RWPE2 (cell line): ENCODE measurements around the gene STRADA.

Source experiments
- ATAC-seq: fragments of 200-7000 bp; cut with Tn5 transposase; 3 replicates; pipeline ENCODE4 v1.9.1; 2021; ENCODE audit warnings: low read depth
- DNase-seq: peaks from one replicate; pipeline ENCODE4 v3.0.0-alpha.2; 2020; ENCODE audit warnings: low spot score
- H3K27ac ChIP-seq: fragments of 450-650 bp; 2 replicates; pipeline ENCODE4 v1.5.1; 2017; ENCODE audit warnings: mild to moderate bottlenecking; ENCODE audit not compliant: poor library complexity, severe bottlenecking
- H3K27me3 ChIP-seq: fragments of 250-450 bp; sonication (Bioruptor Pico); 2 replicates; pipeline ENCODE4 v1.5.1; 2021; ENCODE audit warnings: mild to moderate bottlenecking, moderate library complexity; ENCODE audit not compliant: insufficient read depth, poor library complexity, severe bottlenecking
- H3K36me3 ChIP-seq: fragments of 250-450 bp; sonication (Bioruptor Pico); 2 replicates; pipeline ENCODE4 v1.5.1; 2020; ENCODE audit warnings: low read depth, mild to moderate bottlenecking, moderate library complexity
- H3K4me1 ChIP-seq: fragments of 250-450 bp; sonication (Bioruptor Pico); 2 replicates; pipeline ENCODE4 v1.5.1; 2021; ENCODE audit warnings: mild to moderate bottlenecking, moderate library complexity; ENCODE audit not compliant: insufficient read depth, poor library complexity, severe bottlenecking
- H3K4me3 ChIP-seq: fragments of 250-450 bp; sonication (Bioruptor Pico); 2 replicates; pipeline ENCODE4 v1.5.1; 2021; ENCODE audit warnings: mild to moderate bottlenecking, moderate library complexity; ENCODE audit not compliant: severe bottlenecking
- H3K9me3 ChIP-seq: fragments of 250-450 bp; sonication (Bioruptor Pico); 2 replicates; pipeline ENCODE4 v1.5.1; 2021; ENCODE audit warnings: mild to moderate bottlenecking, moderate library complexity; ENCODE audit not compliant: severe bottlenecking
- CTCF ChIP-seq: fragments of 450-650 bp; IDR thresholded peaks from one replicate; pipeline ENCODE4 v1.5.1; 2017; ENCODE audit warnings: mild to moderate bottlenecking, moderate library complexity; ENCODE audit not compliant: poor library complexity, severe bottlenecking

Gene STRADA

GRCh38 chr17:63659850-63660249, 81.7 kb downstream of the STRADA start:
- TF ChIP-seq CTCF = no peak
- ATAC-seq = no peak
- peaks cover 11% of the 10 kb centered on the region for H3K36me3 ChIP-seq
- H3K27ac ChIP-seq = no peak overlapping the region
- H3K4me1 ChIP-seq = no peaks in the 10 kb centered on the region
- no peak overlapping the region for H3K4me3 ChIP-seq
- DNase-seq = no peak
- H3K27me3 ChIP-seq = no peaks in the 10 kb centered on the region
- no peaks in the 10 kb centered on the region for H3K9me3 ChIP-seq

DNA sequence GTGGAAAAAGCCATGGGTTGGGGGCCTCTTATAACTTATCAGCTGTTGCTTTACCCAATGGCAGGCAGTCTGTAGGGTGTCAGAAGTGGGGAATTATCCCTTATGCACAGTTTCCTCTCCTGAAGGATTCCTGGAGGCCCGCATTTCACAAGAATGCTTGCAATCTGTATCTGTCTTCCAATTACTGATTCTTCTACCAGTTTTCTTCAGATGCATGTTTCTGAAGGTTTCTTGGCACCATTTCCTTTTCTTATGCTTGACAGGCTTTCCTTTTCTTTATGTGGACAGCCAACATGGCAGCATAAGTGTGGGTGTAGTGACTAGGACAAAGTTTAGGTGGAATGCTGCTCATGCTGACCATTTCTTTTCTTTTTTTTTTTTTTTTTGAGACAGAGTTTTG, 83.2 kb downstream of the STRADA start:
- H3K4me1 ChIP-seq = no peaks in the 10 kb centered on the region
- DNase-seq (no peak), ATAC-seq (no peak)
- no peaks in the 10 kb centered on the region for H3K9me3 ChIP-seq
- no peak overlapping the region for H3K27ac ChIP-seq
- no peak overlapping the region for H3K4me3 ChIP-seq
- TF ChIP-seq CTCF = no peak
- H3K27me3 ChIP-seq = no peaks in the 10 kb centered on the region
- peaks cover 24% of the 10 kb centered on the region for H3K36me3 ChIP-seq

DNA sequence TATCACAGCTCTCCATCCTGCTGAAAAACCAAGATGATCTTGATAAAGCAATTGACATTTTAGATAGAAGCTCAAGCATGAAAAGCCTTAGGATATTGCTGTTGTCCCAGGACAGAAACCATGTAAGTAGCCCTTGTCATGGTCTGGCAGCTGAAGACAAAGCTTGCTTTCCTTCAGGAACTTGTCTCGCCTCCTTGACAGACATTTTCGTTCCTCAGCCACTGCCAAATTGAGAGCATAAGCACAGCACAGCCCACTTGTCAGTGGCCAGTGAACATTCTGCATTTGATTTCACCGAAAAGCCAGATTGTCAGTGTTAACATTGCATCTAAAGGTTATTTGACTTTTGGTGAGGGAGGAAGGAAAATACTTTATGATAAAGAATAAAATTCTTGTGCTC, 83.8 kb downstream of the STRADA start:
- Histone ChIP-seq H3K27ac (no peak overlapping the region), H3K9me3 (no peaks in the 10 kb centered on the region), H3K4me1 (no peaks in the 10 kb centered on the region), H3K27me3 (no peaks in the 10 kb centered on the region), H3K36me3 (peaks cover 30% of the 10 kb centered on the region), H3K4me3 (no peak overlapping the region)
- DNase-seq (no peak), ATAC-seq (no peak)
- no peak for TF ChIP-seq CTCF

DNA sequence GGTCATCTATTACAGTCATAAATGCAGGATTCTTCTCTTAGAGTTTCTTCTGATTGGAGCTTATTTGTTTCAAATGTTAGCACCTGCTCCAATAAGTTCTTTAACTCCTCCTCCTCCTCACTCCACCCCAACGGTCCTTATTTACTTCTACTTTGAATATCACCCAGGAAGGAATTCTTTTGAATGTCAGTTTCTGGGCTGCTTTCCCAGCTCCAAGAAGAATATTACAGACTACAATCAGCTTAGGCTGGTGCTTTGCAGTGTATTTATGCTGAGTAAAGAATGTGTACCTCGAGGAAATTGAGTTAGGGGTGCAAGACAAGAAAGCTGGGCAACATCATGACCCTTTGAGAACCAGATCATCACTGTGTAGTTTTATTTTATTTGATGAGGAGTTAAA, 88.5 kb downstream of the STRADA start:
- H3K4me1 ChIP-seq = no peaks in the 10 kb centered on the region
- no peak overlapping the region for H3K27ac ChIP-seq
- ATAC-seq (no peak), DNase-seq (no peak)
- H3K4me3 ChIP-seq = no peak overlapping the region
- no peak for TF ChIP-seq CTCF
- no peaks in the 10 kb centered on the region for H3K9me3 ChIP-seq
- no peaks in the 10 kb centered on the region for H3K27me3 ChIP-seq
- peaks cover 34% of the 10 kb centered on the region for H3K36me3 ChIP-seq
